LNCAP (cell line): ENCODE data around the gene NUDT13.

Experiments used
- TF ChIP-seq, protein P1 (sequence below): fragments of 450-650 bp; IDR thresholded peaks from 2 replicates; pipeline ENCODE4 v1.5.1; 2017; ENCODE audit warnings: mild to moderate bottlenecking

NUDT13 gene

DNA sequence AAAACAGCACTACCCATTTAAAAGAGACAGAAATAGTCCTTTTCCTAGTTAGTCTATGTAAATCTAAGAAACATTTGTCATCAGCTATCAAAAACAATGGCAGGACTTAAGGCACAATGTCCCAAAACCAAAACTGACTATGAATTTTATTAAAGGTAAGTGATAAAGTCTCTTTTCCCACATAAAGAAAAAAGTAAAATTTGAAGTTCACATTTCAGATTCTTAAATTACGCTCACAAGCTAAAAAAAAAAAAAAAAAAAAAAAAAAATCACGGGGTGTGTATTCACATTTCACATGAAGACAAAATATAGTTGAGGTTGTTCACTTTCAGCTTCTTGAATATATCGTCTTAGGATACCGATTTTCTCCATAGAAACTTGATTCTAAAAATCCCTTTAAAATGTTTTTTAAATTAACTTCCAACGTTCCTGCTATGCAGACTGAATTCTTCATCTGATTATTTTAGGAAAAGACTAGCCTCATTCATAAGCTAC lies 15.2 kb upstream of the NUDT13 start:
- TF ChIP-seq, protein P1, sequence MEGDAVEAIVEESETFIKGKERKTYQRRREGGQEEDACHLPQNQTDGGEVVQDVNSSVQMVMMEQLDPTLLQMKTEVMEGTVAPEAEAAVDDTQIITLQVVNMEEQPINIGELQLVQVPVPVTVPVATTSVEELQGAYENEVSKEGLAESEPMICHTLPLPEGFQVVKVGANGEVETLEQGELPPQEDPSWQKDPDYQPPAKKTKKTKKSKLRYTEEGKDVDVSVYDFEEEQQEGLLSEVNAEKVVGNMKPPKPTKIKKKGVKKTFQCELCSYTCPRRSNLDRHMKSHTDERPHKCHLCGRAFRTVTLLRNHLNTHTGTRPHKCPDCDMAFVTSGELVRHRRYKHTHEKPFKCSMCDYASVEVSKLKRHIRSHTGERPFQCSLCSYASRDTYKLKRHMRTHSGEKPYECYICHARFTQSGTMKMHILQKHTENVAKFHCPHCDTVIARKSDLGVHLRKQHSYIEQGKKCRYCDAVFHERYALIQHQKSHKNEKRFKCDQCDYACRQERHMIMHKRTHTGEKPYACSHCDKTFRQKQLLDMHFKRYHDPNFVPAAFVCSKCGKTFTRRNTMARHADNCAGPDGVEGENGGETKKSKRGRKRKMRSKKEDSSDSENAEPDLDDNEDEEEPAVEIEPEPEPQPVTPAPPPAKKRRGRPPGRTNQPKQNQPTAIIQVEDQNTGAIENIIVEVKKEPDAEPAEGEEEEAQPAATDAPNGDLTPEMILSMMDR, result no peak

DNA sequence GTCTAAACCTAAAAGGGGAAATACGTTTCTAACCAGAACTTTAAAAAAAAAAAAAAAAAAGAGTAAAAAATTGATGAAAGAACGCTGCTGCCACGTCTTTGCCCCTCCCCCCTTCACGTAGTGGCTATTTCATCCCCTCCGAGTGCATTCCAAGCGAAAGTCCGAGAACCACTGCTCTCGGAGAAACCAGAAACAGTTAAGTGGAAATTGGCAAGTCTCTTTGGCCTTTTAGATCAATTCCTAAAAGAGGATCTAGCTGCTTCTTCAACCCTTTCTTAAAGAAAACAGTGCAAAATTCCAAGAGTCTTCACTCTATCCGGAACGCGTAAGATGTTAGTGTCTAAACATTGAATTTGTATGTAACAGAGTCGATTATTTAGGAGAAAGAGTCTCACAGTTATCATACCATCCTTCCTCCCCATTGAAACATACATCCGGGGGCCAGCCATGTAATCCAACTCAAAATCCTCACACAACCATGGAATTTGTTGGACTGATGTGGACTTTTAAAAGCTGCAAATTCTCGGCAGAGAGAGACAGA lies 14.7 kb upstream of the NUDT13 start:
- TF ChIP-seq, protein P1, result no peak

DNA sequence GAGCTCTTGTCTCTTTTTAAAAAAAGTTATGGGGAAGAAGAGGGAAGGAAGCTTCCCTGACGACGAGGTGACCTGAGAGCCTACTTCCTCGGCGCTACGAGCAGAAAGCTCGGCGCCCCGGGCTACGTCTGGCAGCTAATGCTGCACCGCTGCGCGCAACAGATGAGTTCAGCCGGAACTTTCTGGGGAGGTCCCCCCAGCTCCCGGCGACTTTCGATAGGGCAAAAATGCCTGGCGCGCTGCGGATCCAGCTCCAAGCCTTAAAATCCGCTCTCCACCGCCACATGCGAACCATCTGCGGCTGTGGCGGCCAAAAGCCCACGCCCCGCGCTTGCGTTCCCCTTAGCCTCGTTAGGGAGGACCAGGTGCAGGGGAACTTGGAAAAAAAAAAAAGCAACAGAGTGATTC lies 14.2 kb upstream of the NUDT13 start:
- TF ChIP-seq, protein P1, result no peak

DNA sequence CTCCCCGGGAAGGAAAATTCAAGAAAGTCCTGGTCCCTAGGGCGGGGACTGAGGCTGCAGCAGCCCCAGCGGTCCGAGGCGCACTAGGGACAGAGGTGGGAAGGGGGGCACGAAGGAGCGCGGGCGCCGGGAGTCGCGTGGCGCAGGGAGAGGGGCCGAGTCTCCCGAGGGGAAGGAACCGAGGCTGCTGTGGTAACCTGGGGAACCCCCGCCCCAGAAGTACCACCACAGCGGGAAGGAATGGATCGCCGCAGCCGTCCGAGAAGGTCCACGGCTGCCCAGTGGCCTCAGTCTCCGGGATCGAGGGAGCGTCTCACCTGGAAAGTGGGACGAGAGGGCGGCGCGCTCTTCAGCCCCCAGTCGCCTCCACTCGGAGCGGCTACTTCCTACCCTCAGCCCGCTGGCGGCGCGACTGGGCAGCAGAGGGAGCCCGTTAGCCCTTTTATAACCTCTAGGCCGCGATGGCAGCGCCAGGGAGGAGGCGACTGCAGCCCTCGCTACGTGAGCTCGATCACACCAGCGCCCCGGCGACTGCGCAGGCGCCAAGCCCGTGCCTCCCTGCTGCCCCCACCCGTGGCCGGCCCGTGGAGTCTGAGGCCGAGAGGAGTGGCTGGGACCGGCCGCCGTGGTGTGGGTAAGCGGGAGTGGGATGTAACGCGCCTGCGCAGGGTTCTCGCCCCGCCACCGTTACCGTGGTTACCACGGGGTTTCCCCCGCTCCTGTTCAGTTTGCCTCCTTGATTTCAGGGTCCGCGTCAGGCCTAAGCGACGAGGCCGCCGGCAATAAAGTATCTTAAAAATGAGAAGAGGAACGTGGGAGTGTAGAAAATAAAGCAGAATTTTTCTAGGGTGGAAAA lies 13.6 kb upstream of the NUDT13 start, which contains the start of gene P4HA1:
Gene P4HA1, minus strand, starts transcription at position 418 of the 856 bp plus-strand sequence. CDS start 21,983 bp downstream, outside the sequence.
- TF ChIP-seq, protein P1, result peak; percentile 78

DNA sequence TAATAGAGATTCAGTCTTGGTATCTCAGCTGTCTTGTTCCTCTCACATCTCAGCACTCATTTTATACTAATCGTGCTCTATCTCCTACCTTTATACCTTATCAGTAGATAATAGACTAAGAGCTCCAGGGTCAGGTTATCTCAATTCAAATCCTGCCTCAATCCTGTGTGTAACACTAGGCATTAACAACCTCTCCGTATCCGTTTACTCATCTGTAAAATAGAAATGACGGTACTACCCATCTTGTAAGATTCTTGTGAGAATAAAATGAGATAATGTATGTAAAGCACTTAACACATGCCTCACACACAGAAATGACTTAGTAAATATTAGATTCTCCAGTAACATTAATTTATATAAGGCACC lies 13.0 kb upstream of the NUDT13 start:
- TF ChIP-seq, protein P1, result no peak

DNA sequence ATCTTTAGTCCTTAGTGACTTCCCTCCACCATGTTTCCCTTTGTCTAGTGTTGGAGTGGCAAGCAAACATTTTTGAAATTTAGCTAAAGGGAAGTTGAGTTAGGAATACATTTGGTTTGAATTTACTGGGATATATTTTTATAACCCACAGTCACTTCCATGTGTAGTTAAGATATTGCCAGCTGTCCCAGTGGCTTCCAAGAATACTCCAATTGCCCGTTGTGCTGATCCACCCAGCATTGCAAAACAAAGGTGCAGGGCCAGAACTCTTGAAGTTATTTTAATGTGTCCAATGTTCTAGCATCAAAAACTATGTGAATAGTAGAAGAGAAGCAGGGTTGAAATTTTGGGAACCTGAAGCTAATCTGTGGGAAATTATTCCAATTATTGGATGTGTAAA lies 11.1 kb upstream of the NUDT13 start:
- TF ChIP-seq, protein P1, result no peak

DNA sequence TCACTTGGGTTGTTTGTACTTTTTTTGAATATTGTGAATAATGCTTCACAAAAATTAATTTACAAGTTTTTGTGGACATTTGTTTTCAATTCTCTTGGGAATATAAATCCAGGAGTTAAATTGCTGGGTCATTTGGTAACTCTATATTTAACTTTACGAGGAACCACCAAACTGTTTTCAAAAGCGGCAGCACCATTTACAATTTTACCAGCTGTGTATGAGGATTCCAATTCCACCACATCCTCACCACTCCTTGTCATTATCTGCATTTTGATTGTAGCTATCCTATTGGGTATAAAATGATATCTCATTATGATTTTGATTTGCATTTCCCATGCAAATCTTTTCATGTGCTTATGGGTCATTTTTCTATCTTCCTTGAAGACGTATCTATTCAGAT lies 4.0 kb upstream of the NUDT13 start:
- TF ChIP-seq, protein P1, result no peak
